SU-DHL-6 (cell line): ENCODE data around the gene EML6.

Source experiments
- EZH2phosphoT487 ChIP-seq: fragments of 200-600 bp; sonication (generic), shearing (Covaris generic); conservative IDR thresholded peaks from 2 replicates; pipeline ENCODE4 v1.6.1; 2018; ENCODE audit warnings: mild to moderate bottlenecking, antibody characterized with exemption, low read length, moderate library complexity, mixed read lengths
- TF ChIP-seq, protein P1 (sequence below): fragments of 200-600 bp; sonication (generic); IDR thresholded peaks from one replicate; pipeline ENCODE4 v1.5.1; 2017; ENCODE audit warnings: antibody characterized with exemption, mild to moderate bottlenecking, low read length, moderate library complexity; ENCODE audit not compliant: insufficient read depth, poor library complexity, severe bottlenecking

DNA sequence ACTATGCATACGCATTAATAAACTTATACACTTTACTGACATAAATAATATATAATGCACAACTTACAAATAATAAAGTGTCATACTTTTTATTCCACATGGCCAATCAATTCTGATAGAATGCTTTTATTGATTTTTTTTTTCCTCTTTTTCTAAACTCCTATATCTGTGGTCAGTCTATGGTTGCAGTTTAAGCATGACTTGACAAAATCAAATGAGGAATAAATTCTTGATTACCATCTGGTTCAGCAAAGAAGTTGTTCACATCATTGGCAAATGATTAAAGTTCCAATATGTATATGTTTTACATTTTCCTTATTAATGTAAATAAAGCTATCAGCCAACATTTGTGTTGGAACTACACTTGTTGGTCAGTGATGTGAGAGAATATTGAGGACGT lies 83.5 kb downstream of the EML6 start:
- TF ChIP-seq, protein P1, sequence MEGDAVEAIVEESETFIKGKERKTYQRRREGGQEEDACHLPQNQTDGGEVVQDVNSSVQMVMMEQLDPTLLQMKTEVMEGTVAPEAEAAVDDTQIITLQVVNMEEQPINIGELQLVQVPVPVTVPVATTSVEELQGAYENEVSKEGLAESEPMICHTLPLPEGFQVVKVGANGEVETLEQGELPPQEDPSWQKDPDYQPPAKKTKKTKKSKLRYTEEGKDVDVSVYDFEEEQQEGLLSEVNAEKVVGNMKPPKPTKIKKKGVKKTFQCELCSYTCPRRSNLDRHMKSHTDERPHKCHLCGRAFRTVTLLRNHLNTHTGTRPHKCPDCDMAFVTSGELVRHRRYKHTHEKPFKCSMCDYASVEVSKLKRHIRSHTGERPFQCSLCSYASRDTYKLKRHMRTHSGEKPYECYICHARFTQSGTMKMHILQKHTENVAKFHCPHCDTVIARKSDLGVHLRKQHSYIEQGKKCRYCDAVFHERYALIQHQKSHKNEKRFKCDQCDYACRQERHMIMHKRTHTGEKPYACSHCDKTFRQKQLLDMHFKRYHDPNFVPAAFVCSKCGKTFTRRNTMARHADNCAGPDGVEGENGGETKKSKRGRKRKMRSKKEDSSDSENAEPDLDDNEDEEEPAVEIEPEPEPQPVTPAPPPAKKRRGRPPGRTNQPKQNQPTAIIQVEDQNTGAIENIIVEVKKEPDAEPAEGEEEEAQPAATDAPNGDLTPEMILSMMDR = no peak
- TF ChIP-seq EZH2phosphoT487 = no peak
